Fibroblast of lung (primary cell): ENCODE measurements around the gene LRRIQ1. TPM values are rescaled to one million over a fixed set of nuclear protein-coding genes. Genes with fewer than 3 reads are reported as not detected.
"Not testable (repeated sequence)": the region's sequence is repeated elsewhere in the genome, so short reads cannot be mapped to it uniquely, and the experiment has no call there.

Experiments used
- DNase-seq, 2 donors: peaks; one replicate each; pipeline versions ENCODE4 v3.0.0 to v3.0.0-alpha.2; 2010; ENCODE audit warnings: low read depth in 2 of 2
- H2AFZ ChIP-seq: 2 replicates; pipeline ENCODE4 v1.5.1; 2012; ENCODE audit warnings: low read length, control low read depth, inconsistent platforms
- H3K27ac ChIP-seq: 2 replicates; pipeline ENCODE4 v1.5.1; 2011; ENCODE audit warnings: low read length, control low read depth; ENCODE audit not compliant: insufficient read depth
- H3K27me3 ChIP-seq: 2 replicates; pipeline ENCODE4 v1.5.1; 2011; ENCODE audit warnings: mild to moderate bottlenecking, low read length; ENCODE audit not compliant: control insufficient read depth, insufficient read depth
- H3K36me3 ChIP-seq: 2 replicates; pipeline ENCODE4 v1.5.1; 2011; ENCODE audit warnings: low read length; ENCODE audit not compliant: control insufficient read depth, insufficient read depth
- H3K4me1 ChIP-seq: 2 replicates; pipeline ENCODE4 v1.5.1; 2011; ENCODE audit warnings: low read length; ENCODE audit not compliant: control insufficient read depth, insufficient read depth; ENCODE audit errors: extremely low read depth
- H3K4me2 ChIP-seq: 2 replicates; pipeline ENCODE4 v1.5.1; 2011; ENCODE audit warnings: low read length, control low read depth; ENCODE audit not compliant: insufficient read depth; ENCODE audit errors: extremely low read depth
- H3K4me3 ChIP-seq, 4 experiments: fragments of 200-600 bp in 1 of 4; sonication (generic) in 1 of 4; replicated peaks in 1 of 4; 2 replicates each; pipeline ENCODE4 v1.5.1; 2011 to 2016; ENCODE audit warnings: low read length in 4 of 4, low read depth in 3 of 4, mild to moderate bottlenecking in 3 of 4, control low read depth in 2 of 4, inconsistent platforms in 1 of 4, mixed read lengths in 1 of 4; ENCODE audit not compliant: insufficient read depth in 1 of 4; ENCODE audit errors: control extremely low read depth in 1 of 4
- H3K79me2 ChIP-seq: 2 replicates; pipeline ENCODE4 v1.5.1; 2012; ENCODE audit warnings: mild to moderate bottlenecking, low read length, inconsistent platforms; ENCODE audit not compliant: control insufficient read depth, insufficient read depth
- H3K9ac ChIP-seq: 2 replicates; pipeline ENCODE4 v1.5.1; 2011; ENCODE audit warnings: mild to moderate bottlenecking, low read length, control low read depth; ENCODE audit not compliant: insufficient read depth
- H3K9me3 ChIP-seq: 2 replicates; pipeline ENCODE4 v1.5.1; 2012; ENCODE audit warnings: low read depth, low read length; ENCODE audit not compliant: control insufficient read depth, insufficient read depth
- H4K20me1 ChIP-seq: 2 replicates; pipeline ENCODE4 v1.5.1; 2011; ENCODE audit warnings: low read length; ENCODE audit not compliant: control insufficient read depth, insufficient read depth; ENCODE audit errors: extremely low read depth
- CTCF ChIP-seq, 2 donors: IDR thresholded peaks in 1 of 2; conservative IDR thresholded peaks in 1 of 2; 1 replicate in 1 of 2; 2 replicates in 1 of 2; pipeline ENCODE4 v1.5.1; 2011 to 2012; ENCODE audit warnings: low read length in 2 of 2, control low read depth in 1 of 2, inconsistent platforms in 1 of 2, low read depth in 1 of 2, mild to moderate bottlenecking in 1 of 2
- EZH2 ChIP-seq: IDR thresholded peaks from 2 replicates; pipeline ENCODE4 v1.5.1; 2012; ENCODE audit warnings: low read length, control low read depth, mild to moderate bottlenecking; ENCODE audit errors: missing control alignments
- polyA plus RNA-seq, 2 donors: library from polyadenylated mRNA; depleted of rRNA in 1 of 2; stranded (reverse) in 1 of 2; unstranded in 1 of 2; fragments of >200 nt; gene quantifications; 2 replicates each; pipeline ENCODE4 v1.2.1, GENCODE V29; 2011 to 2012; ENCODE audit warnings: missing spikeins in 1 of 2
- total RNA-seq: library from RNA; depleted of rRNA; stranded (reverse); fragments of >200 nt; gene quantifications from 2 replicates; pipeline ENCODE4 v1.2.1, GENCODE V29; 2014

Gene LRRIQ1
- total and polyA plus RNA-seq, 2 donors (not counting 1 experiment from before 2014, with no cell fraction given) = under 0.01 to 0.33 TPM

GRCh38 chr12:85206543-85206942 lies 170.4 kb downstream of the LRRIQ1 start:
- no peaks in the 10 kb centered on the region for H3K79me2 ChIP-seq
- H3K4me2 ChIP-seq = no peak overlapping the region
- no peaks in the 10 kb centered on the region for H4K20me1 ChIP-seq
- H3K4me3 ChIP-seq = no peak overlapping the region
- H3K36me3 ChIP-seq = no peaks in the 10 kb centered on the region
- no peak overlapping the region for H3K9ac ChIP-seq
- H2AFZ ChIP-seq = no peak overlapping the region
- H3K4me1 ChIP-seq = no peaks in the 10 kb centered on the region
- H3K27ac ChIP-seq = no peak overlapping the region
- no peaks in the 10 kb centered on the region for H3K9me3 ChIP-seq
- DNase-seq = no peak
- H3K27me3 ChIP-seq = no peaks in the 10 kb centered on the region
- TF ChIP-seq CTCF (conservative IDR thresholded peaks at IDR 0.05 in 1 of 2, IDR thresholded peaks at IDR 0.05 in 1 of 2; ENCODE audit: low read depth in 1 of 2, low read length in 2 of 2) = no peak
- no peak for TF ChIP-seq EZH2

- not testable (repeated sequence) for H3K4me3 ChIP-seq, H4K20me1 ChIP-seq, H3K27ac ChIP-seq, H3K4me2 ChIP-seq, H3K9ac ChIP-seq, DNase-seq, H2AFZ ChIP-seq, H3K79me2 ChIP-seq, H3K4me1 ChIP-seq, H3K9me3 ChIP-seq, H3K27me3 ChIP-seq, H3K36me3 ChIP-seq
These were observed 188.2 kb downstream of the LRRIQ1 start for GRCh38 chr12:85224339-85224738.

- Histone ChIP-seq H3K4me1 (no peaks in the 10 kb centered on the region), H3K27ac (no peak overlapping the region), H3K36me3 (no peaks in the 10 kb centered on the region), H4K20me1 (no peaks in the 10 kb centered on the region), H3K79me2 (no peaks in the 10 kb centered on the region), H3K4me2 (no peak overlapping the region), H3K4me3 (no peak overlapping the region), H3K9ac (no peak overlapping the region), H3K9me3 (no peaks in the 10 kb centered on the region), H2AFZ (no peak overlapping the region), H3K27me3 (no peaks in the 10 kb centered on the region)
- no peak for DNase-seq
- TF ChIP-seq CTCF (conservative IDR thresholded peaks at IDR 0.05 in 1 of 2, IDR thresholded peaks at IDR 0.05 in 1 of 2; ENCODE audit: low read depth in 1 of 2, low read length in 2 of 2) (no peak), EZH2 (no peak)
These were observed 189.3 kb downstream of the LRRIQ1 start for GRCh38 chr12:85225501-85225900.
